ENCODE measurements around the gene FNDC5. TPM values are rescaled to one million over a fixed set of nuclear protein-coding genes. Genes with fewer than 3 reads are reported as not detected.

Gene FNDC5
- total RNA-seq, 1 experiment from 2014 or later, result 2.6 TPM

- no TSS peak for BruUV-seq (replicated peaks)
- in situ Hi-C loops (cut with HindIII; ENCODE audit: low pct_unique_long_range_greater_than_20kb, low sequenced_read_pairs) (no loop called here), intact Hi-C loops (cut with micrococcal nuclease; ENCODE audit: unreplicated experiment) (no loop called here)
- DNase-seq (ENCODE audit: low read depth, low spot score) (no peak), ATAC-seq (no peak)
- Histone ChIP-seq H3K4me1 (ENCODE audit: control insufficient read depth, insufficient read depth, low read length) (peaks cover 11% of the 10 kb centered on the region), H3K36me3 (ENCODE audit: control insufficient read depth, insufficient read depth, low read length) (no peaks in the 10 kb centered on the region), H3K27me3 (ENCODE audit: control insufficient read depth, insufficient read depth, low read length) (no peaks in the 10 kb centered on the region; the same call in 1 of the 2 replicates), H3K27ac (ENCODE audit: low read length) (no peak overlapping the region), H3K4me3 (ENCODE audit: low read depth in 2 of 2, low read length in 2 of 2) (no peak overlapping the region), H3K9me3 (ENCODE audit: control insufficient read depth, insufficient read depth, low read depth, low read length) (no peaks in the 10 kb centered on the region)
- ChIA-PET CTCF (no interaction called here), POLR2A (interaction anchor here (0.7 kb wide), 1 partner anchor 243 kb away, joined by 3 read pairs; no protein-coding TSS in a partner anchor)
- TF ChIP-seq, protein P1, sequence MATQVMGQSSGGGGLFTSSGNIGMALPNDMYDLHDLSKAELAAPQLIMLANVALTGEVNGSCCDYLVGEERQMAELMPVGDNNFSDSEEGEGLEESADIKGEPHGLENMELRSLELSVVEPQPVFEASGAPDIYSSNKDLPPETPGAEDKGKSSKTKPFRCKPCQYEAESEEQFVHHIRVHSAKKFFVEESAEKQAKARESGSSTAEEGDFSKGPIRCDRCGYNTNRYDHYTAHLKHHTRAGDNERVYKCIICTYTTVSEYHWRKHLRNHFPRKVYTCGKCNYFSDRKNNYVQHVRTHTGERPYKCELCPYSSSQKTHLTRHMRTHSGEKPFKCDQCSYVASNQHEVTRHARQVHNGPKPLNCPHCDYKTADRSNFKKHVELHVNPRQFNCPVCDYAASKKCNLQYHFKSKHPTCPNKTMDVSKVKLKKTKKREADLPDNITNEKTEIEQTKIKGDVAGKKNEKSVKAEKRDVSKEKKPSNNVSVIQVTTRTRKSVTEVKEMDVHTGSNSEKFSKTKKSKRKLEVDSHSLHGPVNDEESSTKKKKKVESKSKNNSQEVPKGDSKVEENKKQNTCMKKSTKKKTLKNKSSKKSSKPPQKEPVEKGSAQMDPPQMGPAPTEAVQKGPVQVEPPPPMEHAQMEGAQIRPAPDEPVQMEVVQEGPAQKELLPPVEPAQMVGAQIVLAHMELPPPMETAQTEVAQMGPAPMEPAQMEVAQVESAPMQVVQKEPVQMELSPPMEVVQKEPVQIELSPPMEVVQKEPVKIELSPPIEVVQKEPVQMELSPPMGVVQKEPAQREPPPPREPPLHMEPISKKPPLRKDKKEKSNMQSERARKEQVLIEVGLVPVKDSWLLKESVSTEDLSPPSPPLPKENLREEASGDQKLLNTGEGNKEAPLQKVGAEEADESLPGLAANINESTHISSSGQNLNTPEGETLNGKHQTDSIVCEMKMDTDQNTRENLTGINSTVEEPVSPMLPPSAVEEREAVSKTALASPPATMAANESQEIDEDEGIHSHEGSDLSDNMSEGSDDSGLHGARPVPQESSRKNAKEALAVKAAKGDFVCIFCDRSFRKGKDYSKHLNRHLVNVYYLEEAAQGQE (IDR thresholded peaks at IDR 0.05; ENCODE audit: insufficient read depth in 1 of 2, low read depth in 2 of 2, low read length in 1 of 2), result 0 out of 4 replicates have a peak, but pooled peaks of 1 of the 2 experiments have one; percentile 40
- TF ChIP-seq POLR2AphosphoS5 (IDR thresholded peaks at IDR 0.05; ENCODE audit: low read depth, low read length), result no peak
Measured at GRCh38 chr1:32885676-32886003, 14.9 kb upstream of the FNDC5 start.

DNA sequence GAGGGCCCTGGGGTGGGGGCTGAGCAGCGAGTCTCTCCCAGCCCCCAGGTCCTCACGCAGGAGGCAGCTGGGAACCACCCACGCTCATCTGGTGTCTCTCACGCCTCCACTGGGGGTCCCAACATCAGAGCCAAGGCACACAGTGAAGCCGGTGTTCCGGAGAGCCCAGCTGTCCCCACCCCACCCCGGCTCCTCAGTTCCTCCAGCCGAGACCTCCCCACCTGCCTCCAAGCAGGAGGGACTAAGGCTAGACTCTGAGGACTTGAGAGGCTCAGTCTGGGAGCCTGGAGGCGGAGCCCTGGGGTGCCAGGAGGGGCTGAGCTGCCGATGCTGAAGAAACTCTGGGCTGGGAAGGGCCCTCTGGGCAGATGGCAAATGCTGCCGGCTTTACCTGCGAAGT, 14.0 kb upstream of the FNDC5 start:
- ATAC-seq, result peak; percentile 44; the same call in 1 of the 2 replicates
- H3K4me1 ChIP-seq (ENCODE audit: control insufficient read depth, insufficient read depth, low read length), result peaks cover 11% of the 10 kb centered on the region
- H3K27ac ChIP-seq (ENCODE audit: low read length), result no peak overlapping the region
- TF ChIP-seq, protein P1 (IDR thresholded peaks at IDR 0.05; ENCODE audit: insufficient read depth in 1 of 2, low read depth in 2 of 2, low read length in 1 of 2), result no peak
- no peak for TF ChIP-seq TCF7L2 (IDR thresholded peaks at IDR 0.05; ENCODE audit: low read depth, low read length)
- TF ChIP-seq POLR2AphosphoS5 (IDR thresholded peaks at IDR 0.05; ENCODE audit: low read depth, low read length), result no peak
- TF ChIP-seq SIN3A (IDR thresholded peaks at IDR 0.05; ENCODE audit: borderline replicate concordance, insufficient read depth, low read depth, low read length), result no peak
- H3K36me3 ChIP-seq (ENCODE audit: control insufficient read depth, insufficient read depth, low read length), result no peaks in the 10 kb centered on the region
- POLR2A ChIA-PET, result no interaction called here
- intact Hi-C loops (cut with micrococcal nuclease; ENCODE audit: unreplicated experiment), result no loop called here
- no peak overlapping the region for H3K4me3 ChIP-seq (ENCODE audit: low read depth in 2 of 2, low read length in 2 of 2)
- H3K27me3 ChIP-seq (ENCODE audit: control insufficient read depth, insufficient read depth, low read length), result no peaks in the 10 kb centered on the region; the same call in 1 of the 2 replicates
- no peaks in the 10 kb centered on the region for H3K9me3 ChIP-seq (ENCODE audit: control insufficient read depth, insufficient read depth, low read depth, low read length)
- CTCF ChIA-PET, result no interaction called here
- no peak for DNase-seq (ENCODE audit: low read depth, low spot score)
- in situ Hi-C loops (cut with HindIII; ENCODE audit: low pct_unique_long_range_greater_than_20kb, low sequenced_read_pairs), result no loop called here
- BruUV-seq (replicated peaks), result no TSS peak

DNA sequence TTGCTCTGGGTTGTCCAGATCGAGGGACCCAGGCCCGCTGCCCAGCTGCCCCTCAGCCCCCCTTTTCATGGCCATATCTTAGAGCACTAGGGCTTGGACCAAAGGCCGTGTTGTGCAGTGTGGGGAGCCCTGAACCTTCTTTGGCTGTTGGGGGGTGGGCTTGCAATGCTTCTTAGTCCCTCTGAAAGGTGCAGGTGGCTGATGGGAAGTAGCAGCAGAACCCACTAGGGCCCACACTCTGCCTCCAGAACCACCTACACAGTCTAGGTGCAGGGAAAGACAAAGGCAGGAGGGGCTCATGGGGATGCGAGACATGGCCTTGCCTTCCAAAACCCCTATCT, 13.3 kb upstream of the FNDC5 start:
- Histone ChIP-seq H3K27ac (ENCODE audit: low read length) (no peak overlapping the region), H3K36me3 (ENCODE audit: control insufficient read depth, insufficient read depth, low read length) (no peaks in the 10 kb centered on the region), H3K27me3 (ENCODE audit: control insufficient read depth, insufficient read depth, low read length) (no peaks in the 10 kb centered on the region; the same call in 1 of the 2 replicates), H3K9me3 (ENCODE audit: control insufficient read depth, insufficient read depth, low read depth, low read length) (no peaks in the 10 kb centered on the region), H3K4me1 (ENCODE audit: control insufficient read depth, insufficient read depth, low read length) (peaks cover 11% of the 10 kb centered on the region), H3K4me3 (ENCODE audit: low read depth in 2 of 2, low read length in 2 of 2) (no peak overlapping the region)
- CTCF ChIA-PET, result no interaction called here
- BruUV-seq (replicated peaks), result no TSS peak
- ATAC-seq (no peak), DNase-seq (ENCODE audit: low read depth, low spot score) (no peak)
- TF ChIP-seq, protein P2, sequence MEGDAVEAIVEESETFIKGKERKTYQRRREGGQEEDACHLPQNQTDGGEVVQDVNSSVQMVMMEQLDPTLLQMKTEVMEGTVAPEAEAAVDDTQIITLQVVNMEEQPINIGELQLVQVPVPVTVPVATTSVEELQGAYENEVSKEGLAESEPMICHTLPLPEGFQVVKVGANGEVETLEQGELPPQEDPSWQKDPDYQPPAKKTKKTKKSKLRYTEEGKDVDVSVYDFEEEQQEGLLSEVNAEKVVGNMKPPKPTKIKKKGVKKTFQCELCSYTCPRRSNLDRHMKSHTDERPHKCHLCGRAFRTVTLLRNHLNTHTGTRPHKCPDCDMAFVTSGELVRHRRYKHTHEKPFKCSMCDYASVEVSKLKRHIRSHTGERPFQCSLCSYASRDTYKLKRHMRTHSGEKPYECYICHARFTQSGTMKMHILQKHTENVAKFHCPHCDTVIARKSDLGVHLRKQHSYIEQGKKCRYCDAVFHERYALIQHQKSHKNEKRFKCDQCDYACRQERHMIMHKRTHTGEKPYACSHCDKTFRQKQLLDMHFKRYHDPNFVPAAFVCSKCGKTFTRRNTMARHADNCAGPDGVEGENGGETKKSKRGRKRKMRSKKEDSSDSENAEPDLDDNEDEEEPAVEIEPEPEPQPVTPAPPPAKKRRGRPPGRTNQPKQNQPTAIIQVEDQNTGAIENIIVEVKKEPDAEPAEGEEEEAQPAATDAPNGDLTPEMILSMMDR (IDR thresholded peaks at IDR 0.05), result no peak
- TF ChIP-seq POLR2AphosphoS5 (IDR thresholded peaks at IDR 0.05; ENCODE audit: low read depth, low read length), result no peak
- TF ChIP-seq, protein P1 (IDR thresholded peaks at IDR 0.05; ENCODE audit: insufficient read depth in 1 of 2, low read depth in 2 of 2, low read length in 1 of 2), result no peak
- TF ChIP-seq SIN3A (IDR thresholded peaks at IDR 0.05; ENCODE audit: borderline replicate concordance, insufficient read depth, low read depth, low read length), result no peak
- TF ChIP-seq TCF7L2 (IDR thresholded peaks at IDR 0.05; ENCODE audit: low read depth, low read length), result no peak
- in situ Hi-C loops (cut with HindIII; ENCODE audit: low pct_unique_long_range_greater_than_20kb, low sequenced_read_pairs) (no loop called here), intact Hi-C loops (cut with micrococcal nuclease; ENCODE audit: unreplicated experiment) (no loop called here)
- POLR2A ChIA-PET, result no interaction called here

All from Panc1 (cell line).